Liver (tissue), 9 donors: ENCODE measurements around the gene LAMTOR4. TPM values are rescaled to one million over a fixed set of nuclear protein-coding genes. Genes with fewer than 3 reads are reported as not detected.
A peak's percentile ranks its signal among the peaks of the same experiment; 100 is the strongest.

Experiments
- DNase-seq: peaks from one replicate; pipeline ENCODE4 v3.0.0-alpha.2; 2017; ENCODE audit warnings: low spot score
- H3K27ac ChIP-seq, 2 donors: one replicate each; pipeline ENCODE4 v1.7.0; 2013; ENCODE audit warnings: inconsistent platforms in 2 of 2, low read length in 2 of 2, control low read depth in 1 of 2, low read depth in 1 of 2, mild to moderate bottlenecking in 1 of 2
- H3K27me3 ChIP-seq, 4 donors: one replicate each; pipeline versions ENCODE4 v1.6.1 to v1.7.0; 2013; ENCODE audit warnings: low read length in 3 of 4, inconsistent platforms in 1 of 4, mild to moderate bottlenecking in 1 of 4, moderate library complexity in 1 of 4; ENCODE audit not compliant: control insufficient read depth in 4 of 4, insufficient read depth in 4 of 4
- H3K36me3 ChIP-seq, 4 donors: one replicate each; pipeline versions ENCODE4 v1.6.1 to v1.7.0; 2013; ENCODE audit warnings: low read length in 3 of 4, mild to moderate bottlenecking in 3 of 4, low read depth in 1 of 4, moderate library complexity in 1 of 4; ENCODE audit not compliant: control insufficient read depth in 4 of 4, insufficient read depth in 3 of 4
- H3K4me1 ChIP-seq, 4 donors: one replicate each; pipeline versions ENCODE4 v1.6.1 to v1.7.0; 2013; ENCODE audit warnings: low read length in 3 of 4, mild to moderate bottlenecking in 3 of 4, moderate library complexity in 1 of 4; ENCODE audit not compliant: control insufficient read depth in 4 of 4, insufficient read depth in 4 of 4
- H3K4me3 ChIP-seq, 3 donors: one replicate each; pipeline versions ENCODE4 v1.6.1 to v1.7.0; 2013; ENCODE audit warnings: low read length in 3 of 3, control low read depth in 1 of 3, low read depth in 1 of 3, mild to moderate bottlenecking in 1 of 3
- H3K9ac ChIP-seq, 2 donors: one replicate each; pipeline ENCODE4 v1.7.0; 2013; ENCODE audit warnings: low read length in 2 of 2, mild to moderate bottlenecking in 2 of 2, moderate library complexity in 2 of 2, control low read depth in 1 of 2, low read depth in 1 of 2
- H3K9me3 ChIP-seq, 4 donors: one replicate each; pipeline versions ENCODE4 v1.6.1 to v1.7.0; 2013; ENCODE audit warnings: low read length in 3 of 4; ENCODE audit not compliant: control insufficient read depth in 4 of 4
- CTCF ChIP-seq: fragments of 150-350 bp; IDR thresholded peaks from 2 replicates; pipeline ENCODE4 v1.5.1; 2017; ENCODE audit warnings: improper control_type of control experiment, low read depth, low read length; ENCODE audit not compliant: missing input control
- EGR1 ChIP-seq, 2 donors: IDR thresholded peaks; 2 replicates each; pipeline ENCODE4 v1.6.1; 2016 to 2018; ENCODE audit warnings: antibody characterized with exemption in 2 of 2, low read depth in 2 of 2
- FOXA1 ChIP-seq: IDR thresholded peaks from 2 replicates; pipeline ENCODE4 v1.6.1; 2016; ENCODE audit warnings: antibody characterized with exemption
- FOXA2 ChIP-seq: IDR thresholded peaks from 2 replicates; pipeline ENCODE4 v1.6.1; 2016; ENCODE audit warnings: antibody characterized with exemption
- GABPA ChIP-seq, 2 donors: IDR thresholded peaks in 1 of 2; conservative IDR thresholded peaks in 1 of 2; 2 replicates each; pipeline ENCODE4 v1.6.1; 2016; ENCODE audit warnings: antibody characterized with exemption in 2 of 2, mild to moderate bottlenecking in 1 of 2, moderate library complexity in 1 of 2
- HNF4G ChIP-seq: IDR thresholded peaks from 2 replicates; pipeline ENCODE4 v1.6.1; 2016; ENCODE audit warnings: antibody characterized with exemption
- JUND ChIP-seq, 2 donors: IDR thresholded peaks; 2 replicates each; pipeline ENCODE4 v1.6.1; 2016; ENCODE audit warnings: antibody characterized with exemption in 2 of 2
- NR2F2 ChIP-seq: IDR thresholded peaks from 2 replicates; pipeline ENCODE4 v1.6.1; 2016; ENCODE audit warnings: antibody characterized with exemption
- RAD21 ChIP-seq, 2 donors: IDR thresholded peaks; 2 replicates each; pipeline ENCODE4 v1.6.1; 2016; ENCODE audit warnings: antibody characterized with exemption in 2 of 2, mild to moderate bottlenecking in 2 of 2
- REST ChIP-seq: IDR thresholded peaks from 2 replicates; pipeline ENCODE4 v1.6.1; 2016; ENCODE audit warnings: antibody characterized with exemption, mild to moderate bottlenecking
- RXRA ChIP-seq, 2 donors: IDR thresholded peaks; 2 replicates each; pipeline ENCODE4 v1.6.1; 2017 to 2018; ENCODE audit warnings: antibody characterized with exemption in 2 of 2, mild to moderate bottlenecking in 1 of 2
- SP1 ChIP-seq: IDR thresholded peaks from 2 replicates; pipeline ENCODE4 v1.6.1; 2018; ENCODE audit warnings: antibody characterized with exemption, mild to moderate bottlenecking
- TAF1 ChIP-seq: conservative IDR thresholded peaks from 2 replicates; pipeline ENCODE4 v1.6.1; 2016; ENCODE audit warnings: antibody characterized with exemption, mild to moderate bottlenecking
- WGBS: extraction: QIAGEN DNeasy Blood & Tissue Kit; methylation state at CpG from one replicate; pipeline ENCODE4 v1.1.7; 2013; 5-methylcytosine and 5-hydroxymethylcytosine counted together
- polyA plus RNA-seq, 2 donors: library from polyadenylated mRNA; stranded (reverse) in 1 of 2; unstranded in 1 of 2; fragments of 200-250 nt in 1 of 2; fragments of >200 nt in 1 of 2; fragmentation: Nextera tagmentation in 1 of 2; extraction: Ambion mirVana in 1 of 2; gene quantifications; one replicate each; pipeline versions ENCODE4 v1.2.1 to v1.2.3, GENCODE V29; 2013 to 2015
- total RNA-seq, 2 donors: library from RNA; depleted of rRNA; stranded (reverse); fragments of >200 nt; gene quantifications; one replicate each; pipeline ENCODE4 v1.2.3, GENCODE V29; 2014
- TF ChIP-seq, protein P1 (sequence below): IDR thresholded peaks from 2 replicates; pipeline ENCODE4 v1.6.1; 2016; ENCODE audit warnings: antibody characterized with exemption
- TF ChIP-seq, protein P2 (sequence below): IDR thresholded peaks from 2 replicates; pipeline ENCODE4 v1.6.1; 2016; ENCODE audit warnings: antibody characterized with exemption
- TF ChIP-seq, protein P3 (sequence below): IDR thresholded peaks from 2 replicates; pipeline ENCODE4 v1.6.1; 2016; ENCODE audit warnings: antibody characterized with exemption
- donor health status: healthy.
- donor health status: healthy.
- donor health status: healthy.
- donor health status: healthy.
- donor health status: healthy.

Gene LAMTOR4
- total and polyA plus RNA-seq, 4 donors: 28.4 to 112 (median 57.7) TPM

DNA sequence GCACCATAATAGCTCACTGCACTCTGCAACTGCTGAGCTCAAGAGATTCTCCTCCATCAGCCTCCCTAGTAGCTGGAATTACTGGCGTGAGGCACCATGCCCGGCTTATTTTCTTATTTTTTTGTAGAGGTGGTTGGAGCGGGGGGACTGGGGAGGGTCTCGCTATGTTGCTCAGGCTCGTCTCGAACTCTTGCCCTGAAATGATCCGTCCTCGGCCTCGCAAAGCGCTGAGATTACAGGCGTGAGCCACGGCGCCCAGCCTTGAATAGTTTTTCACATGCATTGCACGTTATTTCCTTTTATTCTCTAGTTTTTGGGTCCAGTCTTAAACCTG lies 526 bp upstream of the LAMTOR4 start:
- Histone ChIP-seq H3K27ac (peak overlapping the region; percentile 55 to 75), H3K36me3 (peaks cover 0 to under 1% (median 0%) of the 10 kb centered on the region in 4 donors), H3K9ac (no peak overlapping the region), H3K4me3 (peak overlapping the region; percentile 20 to 28 (median 21)), H3K27me3 (no peaks in the 10 kb centered on the region), H3K9me3 (no peaks in the 10 kb centered on the region), H3K4me1 (peaks cover 4 to 13% (median 9%) of the 10 kb centered on the region in 4 donors)
- no peak for TF ChIP-seq CTCF
- no peak for TF ChIP-seq TAF1
- TF ChIP-seq REST: no peak
- no peak for TF ChIP-seq RAD21 (IDR thresholded peaks at IDR 0.05)
- no peak for TF ChIP-seq JUND (IDR thresholded peaks at IDR 0.05)
- no peak for TF ChIP-seq FOXA2
- TF ChIP-seq, protein P1, sequence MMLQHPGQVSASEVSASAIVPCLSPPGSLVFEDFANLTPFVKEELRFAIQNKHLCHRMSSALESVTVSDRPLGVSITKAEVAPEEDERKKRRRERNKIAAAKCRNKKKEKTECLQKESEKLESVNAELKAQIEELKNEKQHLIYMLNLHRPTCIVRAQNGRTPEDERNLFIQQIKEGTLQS: no peak
- TF ChIP-seq FOXA1: no peak
- no peak for TF ChIP-seq EGR1 (IDR thresholded peaks at IDR 0.05; ENCODE audit: low read depth in 2 of 2)
- no peak for TF ChIP-seq HNF4G
- TF ChIP-seq, protein P2, sequence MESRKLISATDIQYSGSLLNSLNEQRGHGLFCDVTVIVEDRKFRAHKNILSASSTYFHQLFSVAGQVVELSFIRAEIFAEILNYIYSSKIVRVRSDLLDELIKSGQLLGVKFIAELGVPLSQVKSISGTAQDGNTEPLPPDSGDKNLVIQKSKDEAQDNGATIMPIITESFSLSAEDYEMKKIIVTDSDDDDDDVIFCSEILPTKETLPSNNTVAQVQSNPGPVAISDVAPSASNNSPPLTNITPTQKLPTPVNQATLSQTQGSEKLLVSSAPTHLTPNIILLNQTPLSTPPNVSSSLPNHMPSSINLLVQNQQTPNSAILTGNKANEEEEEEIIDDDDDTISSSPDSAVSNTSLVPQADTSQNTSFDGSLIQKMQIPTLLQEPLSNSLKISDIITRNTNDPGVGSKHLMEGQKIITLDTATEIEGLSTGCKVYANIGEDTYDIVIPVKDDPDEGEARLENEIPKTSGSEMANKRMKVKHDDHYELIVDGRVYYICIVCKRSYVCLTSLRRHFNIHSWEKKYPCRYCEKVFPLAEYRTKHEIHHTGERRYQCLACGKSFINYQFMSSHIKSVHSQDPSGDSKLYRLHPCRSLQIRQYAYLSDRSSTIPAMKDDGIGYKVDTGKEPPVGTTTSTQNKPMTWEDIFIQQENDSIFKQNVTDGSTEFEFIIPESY: no peak
- no peak for TF ChIP-seq GABPA (IDR thresholded peaks at IDR 0.05 in 1 of 2, conservative IDR thresholded peaks at IDR 0.05 in 1 of 2)
- no peak for TF ChIP-seq RXRA (IDR thresholded peaks at IDR 0.05)
- TF ChIP-seq, protein P3, sequence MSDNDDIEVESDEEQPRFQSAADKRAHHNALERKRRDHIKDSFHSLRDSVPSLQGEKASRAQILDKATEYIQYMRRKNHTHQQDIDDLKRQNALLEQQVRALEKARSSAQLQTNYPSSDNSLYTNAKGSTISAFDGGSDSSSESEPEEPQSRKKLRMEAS: no peak
- no peak for DNase-seq
- WGBS: 34% methylated on average over 14 of the region's 14 CpGs

- Histone ChIP-seq H3K9ac (no peak overlapping the region), H3K27me3 (no peaks in the 10 kb centered on the region), H3K36me3 (peaks cover 2 to 30% (median 11%) of the 10 kb centered on the region in 4 donors), H3K9me3 (no peaks in the 10 kb centered on the region), H3K27ac (no peak overlapping the region), H3K4me3 (no peak overlapping the region), H3K4me1 (peaks cover 6 to 20% (median 12%) of the 10 kb centered on the region in 4 donors)
- TF ChIP-seq NR2F2: no peak
- TF ChIP-seq, protein P1: no peak
- TF ChIP-seq FOXA2: no peak
- TF ChIP-seq GABPA (IDR thresholded peaks at IDR 0.05 in 1 of 2, conservative IDR thresholded peaks at IDR 0.05 in 1 of 2): no peak
- no peak for TF ChIP-seq JUND (IDR thresholded peaks at IDR 0.05)
- TF ChIP-seq, protein P3: no peak
- no peak for TF ChIP-seq REST
- TF ChIP-seq EGR1 (IDR thresholded peaks at IDR 0.05; ENCODE audit: low read depth in 2 of 2): no peak
- TF ChIP-seq RAD21 (IDR thresholded peaks at IDR 0.05): no peak
- no peak for TF ChIP-seq SP1
- DNase-seq: no peak
Observed at GRCh38 chr7:100152404-100152803, 3.7 kb downstream of the LAMTOR4 start.
